Natural killer cell treated with Interleukin-12 subunit alpha and Interleukin-12 subunit beta and Interleukin-15 and Interleukin-18, amount 100 ng/mL, for 72 hours (primary cell): Measurements from ENCODE around the gene ROR1. TPM values are rescaled to one million over a fixed set of nuclear protein-coding genes. Genes with fewer than 3 reads are reported as not detected.
"Not testable (repeated sequence)": the region's sequence is repeated elsewhere in the genome, so short reads cannot be mapped to it uniquely, and the experiment has no call there.

Source experiments
- ATAC-seq, 2 donors: fragments of 150-1000 bp; cut with Tn5 transposase in 1 of 2; sonication (Bioruptor Pico), chemical (Tn5 transposase) in 1 of 2; 2 replicates each; pipeline ENCODE4 v1.10.0; 2021
- DNase-seq: peaks from one replicate; pipeline ENCODE4 v3.0.0; 2022; ENCODE audit warnings: low spot score
- H3K27ac Mint-ChIP-seq, 2 donors: 1 replicate in 1 of 2; 2 replicates in 1 of 2; pipeline ENCODE4 v1.8.0; 2022; ENCODE audit warnings: mixed read lengths in 2 of 2, mild to moderate bottlenecking in 1 of 2, moderate library complexity in 1 of 2
- H3K27me3 Mint-ChIP-seq, 2 donors: 1 replicate in 1 of 2; 2 replicates in 1 of 2; pipeline ENCODE4 v1.8.0; 2022; ENCODE audit warnings: mixed read lengths in 2 of 2
- H3K36me3 Mint-ChIP-seq: one replicate; pipeline ENCODE4 v1.8.0; 2022; ENCODE audit warnings: mixed read lengths
- H3K4me1 Mint-ChIP-seq, 2 donors: 1 replicate in 1 of 2; 2 replicates in 1 of 2; pipeline ENCODE4 v1.8.0; 2022; ENCODE audit warnings: low read depth in 2 of 2, mixed read lengths in 2 of 2, mild to moderate bottlenecking in 1 of 2
- H3K4me3 Mint-ChIP-seq: one replicate; pipeline ENCODE4 v1.8.0; 2022; ENCODE audit warnings: mixed read lengths
- H3K9me3 Mint-ChIP-seq: 2 replicates; pipeline ENCODE4 v1.8.0; 2022; ENCODE audit warnings: mixed read lengths
- total RNA-seq, 2 donors: library from RNA; stranded (reverse); gene quantifications; one replicate each; pipeline ENCODE4 v1.2.3, GENCODE V29; 2022

ROR1 gene
- total RNA-seq, 2 donors from 2014 or later, result 0.38 TPM; not detected in 1

DNA sequence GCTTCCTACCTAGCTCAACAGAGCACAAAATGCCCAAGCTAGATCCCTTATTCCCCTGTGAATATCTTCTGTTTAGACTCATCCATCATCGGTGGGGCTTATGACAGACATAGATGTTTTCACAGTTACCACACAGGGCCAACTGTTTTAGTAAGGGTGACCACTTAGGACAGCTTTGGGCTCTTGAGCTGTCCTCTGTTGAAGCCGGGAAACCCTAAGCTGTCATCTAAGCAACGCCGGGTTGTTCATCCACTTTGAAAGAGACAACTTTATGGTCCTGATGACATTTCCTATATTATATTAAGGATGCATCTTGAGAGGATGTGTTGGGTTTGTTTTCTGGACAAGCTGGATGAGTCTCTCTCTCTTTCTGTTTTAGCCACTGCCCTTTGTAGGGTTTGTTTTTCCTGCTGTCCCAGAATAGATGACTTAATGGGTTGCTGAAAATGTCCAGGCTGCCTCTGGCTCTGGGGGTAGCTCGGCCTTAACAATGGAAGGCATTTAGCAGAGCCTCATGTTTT, 319.1 kb downstream of the ROR1 start:
- no peak overlapping the region for H3K4me3 Mint-ChIP-seq
- no peaks in the 10 kb centered on the region for H3K4me1 Mint-ChIP-seq
- DNase-seq (no peak), ATAC-seq (no peak)
- H3K9me3 Mint-ChIP-seq, result no peaks in the 10 kb centered on the region
- H3K36me3 Mint-ChIP-seq, result no peaks in the 10 kb centered on the region
- H3K27ac Mint-ChIP-seq, result no peak overlapping the region
- H3K27me3 Mint-ChIP-seq, result peaks cover 6 to 7% of the 10 kb centered on the region in 2 donors

DNA sequence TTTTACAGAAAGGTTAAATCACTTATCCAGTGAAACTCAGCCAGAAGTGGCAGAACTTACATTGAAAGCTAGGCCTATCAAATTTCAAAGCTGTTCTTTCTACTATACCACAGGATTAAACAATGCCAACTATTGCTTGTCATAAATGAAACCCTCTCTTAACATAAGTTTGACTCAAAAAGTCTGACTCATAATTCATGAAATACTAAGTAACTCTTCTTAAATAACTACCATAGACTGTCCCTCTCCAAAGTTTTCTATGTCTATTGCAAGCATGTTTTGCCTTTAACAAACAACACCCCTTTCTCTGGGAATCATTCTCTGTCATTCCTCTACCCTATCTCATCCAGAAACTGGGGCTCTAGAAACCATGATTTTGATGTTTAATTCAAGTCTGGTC, 320.1 kb downstream of the ROR1 start:
- Mint-ChIP-seq H3K36me3 (no peaks in the 10 kb centered on the region), H3K4me1 (no peaks in the 10 kb centered on the region), H3K27me3 (peaks cover 6 to 7% of the 10 kb centered on the region in 2 donors), H3K4me3 (no peak overlapping the region), H3K9me3 (no peaks in the 10 kb centered on the region), H3K27ac (no peak overlapping the region)
- ATAC-seq (no peak), DNase-seq (no peak)

DNA sequence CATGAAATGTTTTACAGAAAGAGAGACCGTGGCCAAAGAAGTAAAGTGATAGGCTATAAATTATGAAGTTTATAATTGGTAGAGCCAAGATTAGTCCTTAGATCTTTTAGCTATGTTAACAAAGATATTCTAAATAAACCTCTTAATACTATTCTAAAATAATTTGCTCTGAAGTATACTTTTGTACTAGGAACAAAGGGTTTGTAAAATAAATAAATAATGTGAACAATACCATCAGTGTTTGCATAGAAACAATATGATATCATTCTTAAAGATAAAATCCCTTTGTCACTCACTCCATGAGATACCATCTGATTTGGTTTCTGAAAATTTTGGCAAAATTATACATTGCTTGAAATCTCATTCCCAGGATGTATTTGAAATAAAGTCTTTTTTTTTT, 322.0 kb downstream of the ROR1 start:
- DNase-seq (no peak), ATAC-seq (no peak)
- Mint-ChIP-seq H3K9me3 (no peaks in the 10 kb centered on the region), H3K27me3 (peaks cover 6 to 7% of the 10 kb centered on the region in 2 donors), H3K36me3 (no peaks in the 10 kb centered on the region), H3K4me3 (no peak overlapping the region), H3K27ac (no peak overlapping the region), H3K4me1 (no peaks in the 10 kb centered on the region)

DNA sequence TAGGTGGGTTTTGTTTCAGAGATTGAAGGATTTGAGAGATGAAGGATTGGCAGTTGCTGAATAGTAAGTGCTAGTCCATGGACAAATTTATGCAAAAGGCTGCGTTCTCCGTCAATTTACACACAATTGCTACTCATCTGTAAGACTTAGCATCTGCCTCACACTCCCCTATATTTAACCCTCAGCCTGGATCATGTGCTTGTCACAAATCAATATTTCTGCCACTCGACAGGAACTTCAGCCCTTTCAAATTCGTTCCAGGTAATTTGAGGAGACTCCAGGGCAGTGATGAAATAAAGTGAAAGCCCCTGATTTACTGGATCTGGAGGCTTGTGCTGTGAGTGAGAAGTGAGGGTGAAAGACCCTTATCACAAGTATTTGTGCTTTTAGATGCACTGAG, 324.0 kb downstream of the ROR1 start:
- ATAC-seq (no peak), DNase-seq (no peak)
- no peaks in the 10 kb centered on the region for H3K4me1 Mint-ChIP-seq
- H3K9me3 Mint-ChIP-seq, result no peaks in the 10 kb centered on the region
- H3K27ac Mint-ChIP-seq, result no peak overlapping the region
- H3K4me3 Mint-ChIP-seq, result no peak overlapping the region
- H3K27me3 Mint-ChIP-seq, result peaks cover 0 to 5% of the 10 kb centered on the region in 2 donors
- no peaks in the 10 kb centered on the region for H3K36me3 Mint-ChIP-seq

DNA sequence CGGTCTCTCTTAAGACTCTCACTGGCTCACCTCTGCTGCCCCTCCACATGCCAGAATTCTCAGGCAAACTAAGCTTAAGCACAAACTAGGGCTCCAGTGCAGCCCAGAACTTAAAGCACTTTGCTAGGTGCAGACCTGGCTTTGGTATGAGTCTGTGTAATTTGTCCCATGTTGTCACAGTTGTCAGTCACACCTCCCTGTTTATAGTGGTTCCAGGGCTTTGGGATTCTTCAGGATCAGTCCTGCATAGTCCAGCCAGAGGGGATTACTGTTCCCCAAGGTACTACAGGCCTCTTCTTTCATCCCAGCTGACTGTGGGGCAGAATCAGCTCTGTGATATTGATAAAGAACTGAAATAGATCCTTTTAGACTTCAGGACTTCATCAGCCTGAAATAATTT, 324.6 kb downstream of the ROR1 start:
- ATAC-seq, result no peak
- Mint-ChIP-seq H3K36me3 (no peaks in the 10 kb centered on the region), H3K27ac (no peak overlapping the region), H3K4me1 (no peaks in the 10 kb centered on the region), H3K4me3 (no peak overlapping the region), H3K27me3 (peaks cover 0 to 5% of the 10 kb centered on the region in 2 donors), H3K9me3 (no peaks in the 10 kb centered on the region)
- no peak for DNase-seq

DNA sequence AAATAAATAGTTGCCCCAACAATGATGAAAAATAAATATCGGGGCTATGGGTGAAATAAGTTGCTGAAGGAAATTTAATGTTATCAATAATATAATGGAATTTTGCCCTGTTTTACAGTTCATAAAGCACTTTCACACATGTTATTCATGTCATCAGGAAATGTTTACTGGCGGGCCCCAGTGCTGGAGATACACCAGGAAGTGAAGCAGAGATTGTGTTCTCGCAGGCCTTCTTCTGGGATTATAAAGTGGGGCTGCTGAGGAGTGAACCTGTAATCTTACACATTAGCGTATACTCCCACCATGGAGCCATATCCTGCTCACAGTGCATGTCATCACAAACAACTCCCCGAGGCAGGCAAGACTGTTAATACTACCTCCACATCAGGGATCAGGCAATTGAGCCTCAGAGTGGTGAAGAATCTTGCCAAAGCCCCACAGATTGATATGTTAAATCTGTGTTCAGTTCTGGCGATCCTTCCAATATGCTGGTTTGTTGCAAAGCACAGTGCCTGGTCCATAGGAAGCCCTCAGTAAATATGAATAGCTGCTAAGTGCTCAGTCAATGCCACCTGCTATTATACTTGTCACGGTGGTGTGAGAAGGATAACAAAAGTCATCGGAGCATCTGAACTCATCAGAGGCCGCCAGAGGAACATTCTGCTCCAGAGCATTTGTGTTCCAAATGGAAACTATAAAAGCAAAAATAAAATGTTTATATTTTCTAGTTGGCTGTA, 325.2 kb downstream of the ROR1 start:
- Mint-ChIP-seq H3K27me3 (peaks cover 0 to 5% of the 10 kb centered on the region in 2 donors), H3K9me3 (no peaks in the 10 kb centered on the region), H3K4me1 (no peaks in the 10 kb centered on the region), H3K36me3 (no peaks in the 10 kb centered on the region), H3K27ac (no peak overlapping the region), H3K4me3 (no peak overlapping the region)
- ATAC-seq (no peak), DNase-seq (no peak)

DNA sequence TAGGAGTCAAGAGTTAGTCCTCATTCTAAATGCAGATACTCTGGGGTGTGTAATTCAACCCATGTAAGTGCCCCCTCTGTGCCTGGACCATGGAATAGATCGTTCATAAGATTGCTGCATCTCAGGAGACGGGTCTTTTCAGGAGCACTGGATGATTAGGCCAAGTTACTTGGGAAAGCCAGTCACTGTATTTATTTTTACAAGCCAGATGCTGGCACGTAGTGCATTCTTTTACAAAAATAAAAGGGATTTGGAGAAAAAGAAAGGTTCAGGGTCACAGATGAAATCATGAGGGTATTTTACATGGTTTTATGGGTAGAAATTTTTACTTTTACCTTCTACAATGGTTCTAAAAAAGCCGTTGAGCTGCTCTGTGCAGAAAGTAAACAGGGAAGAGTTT, 327.0 kb downstream of the ROR1 start:
- DNase-seq (no peak), ATAC-seq (no peak)
- H3K27me3 Mint-ChIP-seq, result peaks cover 0 to 5% of the 10 kb centered on the region in 2 donors
- H3K4me3 Mint-ChIP-seq, result no peak overlapping the region
- H3K4me1 Mint-ChIP-seq, result no peaks in the 10 kb centered on the region
- H3K27ac Mint-ChIP-seq, result no peak overlapping the region
- H3K36me3 Mint-ChIP-seq, result no peaks in the 10 kb centered on the region
- no peaks in the 10 kb centered on the region for H3K9me3 Mint-ChIP-seq

DNA sequence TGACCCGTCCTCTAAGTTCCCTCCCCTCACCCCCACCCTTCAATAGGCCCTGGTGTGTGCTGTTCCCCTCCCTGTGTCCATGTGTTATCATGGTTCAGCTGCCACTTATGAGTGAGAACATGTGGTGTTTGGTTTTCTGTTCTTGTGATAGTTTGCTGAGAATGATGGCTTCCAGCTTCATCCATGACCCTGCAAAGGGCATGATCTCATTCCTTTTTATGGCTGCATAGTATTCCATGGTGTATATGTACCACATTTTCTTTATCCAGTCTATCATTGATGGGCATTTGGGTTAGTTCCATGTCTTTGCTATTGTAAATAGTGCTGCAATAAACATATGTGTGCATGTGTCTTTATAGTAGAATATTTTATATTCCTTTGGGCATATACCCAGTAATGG, 330.8 kb downstream of the ROR1 start:
- not testable (repeated sequence) for H3K36me3 Mint-ChIP-seq, H3K4me1 Mint-ChIP-seq, H3K4me3 Mint-ChIP-seq, H3K27ac Mint-ChIP-seq, DNase-seq, H3K9me3 Mint-ChIP-seq, H3K27me3 Mint-ChIP-seq, ATAC-seq

DNA sequence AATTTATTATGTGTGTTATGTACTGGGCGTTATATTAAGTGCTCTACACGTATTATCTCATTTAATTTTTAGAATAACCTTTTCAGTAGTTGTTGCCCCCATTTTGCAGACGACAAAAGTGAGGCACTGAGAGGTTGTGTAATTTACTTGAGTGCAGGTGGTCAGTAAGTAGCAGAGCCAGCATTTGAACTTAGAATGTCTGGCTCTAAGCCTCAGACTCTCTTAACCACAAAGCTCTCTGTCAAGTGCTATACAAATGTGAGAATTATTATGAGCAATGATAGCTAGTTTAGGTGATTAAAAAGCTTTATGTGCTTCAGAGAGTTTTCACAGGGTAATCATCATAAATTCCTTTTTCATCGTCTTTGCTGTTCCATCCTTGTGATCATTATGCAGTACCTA, 333.3 kb downstream of the ROR1 start:
- no peak for ATAC-seq
- Mint-ChIP-seq H3K27ac (no peak overlapping the region), H3K4me1 (no peaks in the 10 kb centered on the region), H3K4me3 (no peak overlapping the region), H3K36me3 (no peaks in the 10 kb centered on the region), H3K9me3 (no peaks in the 10 kb centered on the region), H3K27me3 (peaks cover 0 to 8% of the 10 kb centered on the region in 2 donors)
- DNase-seq, result no peak

DNA sequence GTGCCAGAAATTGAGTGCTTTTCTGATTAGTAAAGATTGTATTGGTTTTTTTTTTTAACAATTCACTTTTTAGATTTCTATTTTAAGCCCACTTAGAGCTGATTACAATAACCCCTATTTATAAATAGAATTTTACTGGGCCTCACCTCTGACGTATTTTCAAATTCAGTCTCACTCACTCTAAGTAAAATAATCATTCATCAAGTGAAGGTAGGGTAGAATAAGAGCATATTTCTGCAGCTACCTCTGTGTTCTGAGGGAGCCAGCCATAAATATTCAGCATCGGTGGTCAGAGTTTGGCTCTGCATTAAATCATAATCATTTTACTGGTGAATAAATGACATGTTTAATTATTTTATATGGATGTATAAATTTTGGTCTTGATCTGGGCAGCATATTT, 333.8 kb downstream of the ROR1 start:
- Mint-ChIP-seq H3K27me3 (peaks cover 2 to 12% of the 10 kb centered on the region in 2 donors), H3K9me3 (no peaks in the 10 kb centered on the region), H3K36me3 (no peaks in the 10 kb centered on the region), H3K27ac (no peak overlapping the region), H3K4me1 (no peaks in the 10 kb centered on the region), H3K4me3 (no peak overlapping the region)
- ATAC-seq, result no peak
- no peak for DNase-seq

DNA sequence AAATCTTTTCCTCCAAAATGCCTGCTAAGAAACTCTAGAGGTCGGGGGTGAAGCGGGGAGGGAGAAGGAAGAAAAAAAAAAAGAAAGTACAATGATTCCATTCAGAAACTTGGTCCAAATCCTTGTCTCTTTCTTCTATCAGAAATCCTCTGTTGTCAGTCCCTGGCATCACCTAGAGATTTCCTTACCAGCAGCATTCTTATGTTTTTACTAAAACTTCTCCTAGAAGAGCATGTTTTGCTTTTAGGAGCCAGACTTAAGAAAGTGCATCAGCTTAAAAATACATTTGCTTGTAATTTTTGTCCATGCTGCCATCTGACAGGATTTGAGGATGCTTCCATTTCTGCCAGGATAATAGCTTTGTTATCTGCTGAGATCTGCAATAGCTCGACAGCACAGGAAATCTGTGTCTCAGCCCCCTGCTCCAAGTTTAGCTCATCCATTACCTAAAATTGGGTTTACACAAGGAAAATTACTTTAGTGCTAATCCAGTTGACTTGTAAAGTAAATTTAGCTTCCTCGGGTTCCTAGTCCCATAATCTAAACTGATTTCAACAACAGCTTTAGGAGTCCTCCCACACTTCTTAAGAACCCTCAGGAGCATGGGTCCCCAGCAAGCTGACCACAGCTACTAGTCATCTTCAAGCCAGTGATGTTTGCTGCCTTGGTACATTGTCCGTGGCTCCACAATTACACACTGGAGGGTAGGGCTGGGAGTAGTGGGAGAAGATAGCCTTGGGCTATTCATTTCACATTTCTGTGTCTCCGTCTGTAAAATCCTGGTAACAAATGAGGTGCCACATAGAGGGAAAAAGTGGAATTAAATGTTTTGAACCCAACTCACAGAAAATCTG, 337.3 kb downstream of the ROR1 start:
- Mint-ChIP-seq H3K9me3 (no peaks in the 10 kb centered on the region), H3K36me3 (no peaks in the 10 kb centered on the region), H3K27me3 (peaks cover 7 to 20% of the 10 kb centered on the region in 2 donors), H3K27ac (no peak overlapping the region), H3K4me3 (no peak overlapping the region), H3K4me1 (no peaks in the 10 kb centered on the region)
- ATAC-seq (no peak), DNase-seq (no peak)

DNA sequence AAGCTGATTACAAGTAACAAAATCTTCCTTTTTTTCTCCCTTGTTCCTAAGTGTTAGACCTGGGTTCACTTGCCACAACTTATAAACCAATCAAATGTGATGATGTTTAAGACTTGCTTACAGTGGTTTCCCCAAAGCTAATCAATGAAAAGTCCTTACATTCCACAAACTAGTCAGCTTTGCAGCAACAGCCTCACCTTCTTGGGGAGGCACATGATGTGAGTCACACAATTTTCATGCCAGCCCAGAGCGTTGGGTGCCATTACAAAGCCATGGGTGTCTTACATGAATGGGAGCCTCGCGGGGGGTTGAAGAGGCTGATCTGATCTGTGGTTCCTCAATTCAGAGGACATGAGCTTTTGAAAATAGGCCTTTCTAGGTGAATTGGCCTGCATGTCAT, 338.0 kb downstream of the ROR1 start:
- Mint-ChIP-seq H3K27me3 (peaks cover 7 to 20% of the 10 kb centered on the region in 2 donors), H3K9me3 (no peaks in the 10 kb centered on the region)
- no peak for DNase-seq

DNA sequence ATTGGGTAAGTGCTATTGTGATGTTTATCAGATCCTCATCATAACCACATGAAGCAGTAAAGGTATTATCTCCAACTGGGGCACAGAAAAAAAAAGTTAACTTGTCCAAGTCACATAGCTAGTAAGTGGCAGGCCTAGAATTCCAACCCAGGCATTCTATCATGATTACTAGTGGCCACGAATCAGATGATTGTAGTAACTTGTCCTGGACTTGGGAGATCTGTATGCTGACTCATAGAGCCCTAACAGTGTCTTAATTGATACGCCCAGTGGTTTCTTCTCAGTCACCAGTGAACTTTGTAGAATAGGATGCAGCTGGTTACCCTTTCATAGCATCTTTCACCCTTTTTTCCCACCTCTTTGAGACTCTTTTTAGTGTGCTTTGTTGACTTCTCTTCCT, 338.5 kb downstream of the ROR1 start:
- H3K9me3 Mint-ChIP-seq, result no peaks in the 10 kb centered on the region
- peaks cover 7 to 25% of the 10 kb centered on the region in 2 donors for H3K27me3 Mint-ChIP-seq
- no peaks in the 10 kb centered on the region for H3K4me1 Mint-ChIP-seq
- H3K36me3 Mint-ChIP-seq, result no peaks in the 10 kb centered on the region
- ATAC-seq (no peak), DNase-seq (no peak)
- no peak overlapping the region for H3K4me3 Mint-ChIP-seq
- no peak overlapping the region for H3K27ac Mint-ChIP-seq

More for the DNA sequence above, 338.0 kb downstream of the ROR1 start:
- H3K27ac Mint-ChIP-seq, result no peak overlapping the region
- no peak overlapping the region for H3K4me3 Mint-ChIP-seq
- H3K36me3 Mint-ChIP-seq, result no peaks in the 10 kb centered on the region
- H3K4me1 Mint-ChIP-seq, result no peaks in the 10 kb centered on the region
- ATAC-seq, result no peak

DNA sequence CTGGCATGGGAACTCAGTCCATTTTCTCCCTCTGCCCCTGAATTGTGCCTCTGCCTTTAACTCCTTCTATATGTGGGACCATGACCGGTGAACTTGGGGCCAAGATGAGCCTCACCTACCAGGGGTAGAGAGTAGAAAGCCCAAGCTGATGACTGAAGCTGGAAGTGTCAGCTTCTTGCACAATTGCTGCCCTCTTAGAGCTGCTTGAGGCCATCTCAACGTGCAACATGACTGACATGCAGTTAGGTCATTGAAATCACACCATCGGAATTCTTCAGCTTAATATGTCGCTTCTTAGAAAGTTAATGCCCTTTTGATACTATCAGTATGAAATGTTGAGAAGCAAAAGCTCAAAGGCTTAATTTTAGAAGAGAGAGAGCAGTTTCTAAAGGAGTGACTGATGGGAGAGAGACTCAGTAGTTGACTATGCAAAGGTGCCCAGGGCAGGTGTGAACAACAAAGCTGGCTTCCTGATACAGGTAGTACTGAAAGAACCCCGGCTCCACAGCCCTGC, 340.3 kb downstream of the ROR1 start:
- Mint-ChIP-seq H3K4me1 (no peaks in the 10 kb centered on the region), H3K27me3 (peaks cover 7 to 30% of the 10 kb centered on the region in 2 donors), H3K36me3 (no peaks in the 10 kb centered on the region), H3K4me3 (no peak overlapping the region), H3K9me3 (no peaks in the 10 kb centered on the region), H3K27ac (no peak overlapping the region)
- ATAC-seq (no peak), DNase-seq (no peak)
